ENCODE data around the gene CABCOCO1.

CABCOCO1 gene

GRCh38 chr10:61754587-61755550 lies 92.1 kb downstream of the CABCOCO1 start:
- DNase-seq = no peak

GRCh38 chr10:61757001-61757400 lies 94.3 kb downstream of the CABCOCO1 start:
- no peak for DNase-seq

- DNase-seq = peak in 1 of 51 donors; percentile 2
Measured at GRCh38 chr10:61757525-61758397, 95.0 kb downstream of the CABCOCO1 start.

GRCh38 chr10:61758433-61758832 lies 95.7 kb downstream of the CABCOCO1 start:
- DNase-seq = no peak

DNA sequence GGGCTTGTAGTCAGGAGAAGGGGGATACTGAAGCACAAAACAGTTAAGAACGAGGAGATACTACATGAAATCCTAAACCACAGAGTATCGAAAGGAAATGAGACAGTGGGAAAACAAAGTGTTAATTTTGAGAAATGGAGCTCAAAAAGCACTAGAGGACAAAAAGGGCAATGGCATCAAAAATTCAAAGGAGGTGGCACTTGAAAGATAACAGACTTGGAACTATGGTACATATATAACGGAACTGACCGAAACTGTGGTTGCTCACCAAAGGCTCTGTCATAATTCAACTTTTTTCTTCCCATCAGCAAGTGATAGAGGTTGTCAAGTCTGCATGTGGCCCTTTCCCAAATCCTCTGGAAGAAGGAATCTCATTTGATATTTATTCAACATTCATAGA lies 97.0 kb downstream of the CABCOCO1 start:
- DNase-seq = no peak

DNA sequence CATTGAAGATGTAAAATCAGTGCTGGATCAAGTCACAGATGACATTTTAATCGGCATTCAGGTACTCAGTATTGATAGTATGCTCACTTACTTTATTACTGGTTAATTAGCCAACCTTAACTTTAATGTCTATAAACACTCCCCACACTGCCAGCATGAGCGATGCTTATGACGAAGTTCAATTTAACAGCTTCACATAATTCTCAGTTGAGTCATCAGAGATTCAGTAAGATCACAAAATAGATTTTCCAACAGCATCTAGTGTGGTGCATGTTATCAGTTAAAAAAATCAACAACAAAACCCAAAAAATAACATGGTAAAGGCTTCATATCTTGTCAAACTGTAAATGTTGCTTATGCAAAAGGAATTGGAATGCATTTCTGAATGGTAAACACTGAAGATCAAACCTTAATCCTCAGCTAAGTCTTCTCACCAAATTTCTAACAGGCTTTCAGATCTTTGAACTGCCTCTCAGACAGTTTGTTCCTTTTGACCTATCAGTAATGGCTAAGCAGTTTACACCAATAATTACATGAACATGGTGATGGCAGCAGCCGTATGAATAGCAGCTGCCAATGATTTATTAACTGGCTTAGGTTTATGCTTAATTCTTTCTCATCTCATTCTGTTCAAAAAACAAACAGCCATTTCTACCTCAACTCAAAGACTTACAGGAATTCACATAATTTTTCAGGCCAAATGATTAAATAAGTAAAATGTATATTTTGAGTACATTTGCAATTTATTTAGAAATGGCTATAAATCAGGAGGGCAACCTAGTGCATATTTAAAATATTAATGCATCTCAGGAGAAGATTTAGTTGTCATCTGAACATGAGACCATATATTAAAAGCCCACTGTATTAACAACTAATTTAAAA lies 98.5 kb downstream of the CABCOCO1 start:
- no peak for DNase-seq

GRCh38 chr10:61761825-61762217 lies 99.1 kb downstream of the CABCOCO1 start:
- DNase-seq = peak in 1 of 51 donors; percentile 12

- no peak for DNase-seq
Measured at GRCh38 chr10:61763778-61764177, 101.0 kb downstream of the CABCOCO1 start.

- DNase-seq = no peak
Measured at GRCh38 chr10:61764486-61764885, 101.8 kb downstream of the CABCOCO1 start.

GRCh38 chr10:61765176-61766087 lies 102.7 kb downstream of the CABCOCO1 start:
- DNase-seq = no peak

- DNase-seq = no peak
Measured at GRCh38 chr10:61766927-61767326, 104.2 kb downstream of the CABCOCO1 start.

DNA sequence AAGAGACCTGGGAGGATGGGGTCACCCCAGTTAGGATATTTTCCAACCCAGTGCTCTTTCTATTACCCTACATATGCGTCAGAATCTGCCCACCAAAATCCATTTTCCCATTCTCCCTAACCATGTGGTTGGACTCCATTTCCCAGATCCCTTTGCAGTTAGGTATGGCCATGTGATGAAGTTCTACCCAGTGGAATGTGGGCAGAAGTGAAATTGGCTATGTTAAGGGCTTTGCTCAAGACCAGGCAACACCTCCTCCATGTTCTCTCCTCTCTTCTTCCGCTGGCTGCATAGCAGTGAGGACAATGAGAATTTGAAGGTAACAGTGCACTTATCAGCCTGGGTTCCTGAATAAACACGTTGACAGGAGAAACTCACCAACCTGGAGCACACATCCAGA lies 111.3 kb downstream of the CABCOCO1 start:
- DNase-seq = no peak

GRCh38 chr10:61775111-61775510 lies 112.4 kb downstream of the CABCOCO1 start:
- DNase-seq = no peak

GRCh38 chr10:61776615-61777266 lies 114.0 kb downstream of the CABCOCO1 start:
- no peak for DNase-seq

- no peak for DNase-seq
Measured at GRCh38 chr10:61778137-61778536, 115.4 kb downstream of the CABCOCO1 start.

GRCh38 chr10:61779276-61779675 lies 116.5 kb downstream of the CABCOCO1 start:
- no peak for DNase-seq

- no peak for DNase-seq
Measured at GRCh38 chr10:61779950-61780659, 117.4 kb downstream of the CABCOCO1 start.

DNA sequence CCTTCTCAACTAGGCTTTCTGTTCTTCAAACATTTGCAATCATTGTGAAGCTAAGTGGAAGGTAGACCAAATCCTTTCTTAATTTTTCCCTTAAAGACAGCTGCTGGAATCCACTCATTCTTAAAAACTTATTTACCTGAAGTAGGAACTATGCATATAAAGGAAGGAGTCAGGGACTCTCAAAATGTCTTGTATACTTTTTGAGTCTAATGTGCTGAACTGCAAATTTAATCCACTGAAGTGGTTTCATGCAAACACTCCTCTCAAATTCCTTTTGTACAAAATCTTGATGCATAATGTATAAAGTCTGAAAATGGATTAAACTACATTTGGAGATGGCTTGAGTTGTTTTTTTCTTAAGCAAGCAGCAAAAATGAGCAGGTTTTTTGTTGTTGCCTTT lies 118.0 kb downstream of the CABCOCO1 start:
- no peak for DNase-seq

DNA sequence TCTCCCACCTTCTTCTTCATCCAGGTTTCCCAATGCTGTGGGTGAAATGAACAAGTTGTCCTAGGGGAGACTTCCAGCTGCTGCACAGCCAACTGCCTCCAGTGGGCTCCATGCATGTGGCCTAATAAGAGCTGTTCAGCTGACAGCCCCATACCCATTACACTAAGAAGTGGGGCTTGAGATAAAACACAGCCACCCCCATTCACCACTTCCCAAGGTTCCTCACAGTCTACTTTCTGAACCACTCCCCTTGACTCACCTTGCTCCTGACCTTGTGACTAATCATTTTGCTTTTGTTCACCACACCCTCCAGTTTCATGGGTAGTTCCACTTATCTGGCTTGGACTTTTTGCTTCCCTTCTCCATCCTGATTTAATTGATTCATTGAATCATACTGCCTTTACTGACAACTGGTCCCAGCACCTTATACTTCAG lies 119.3 kb downstream of the CABCOCO1 start:
- DNase-seq = no peak
